Activated CD4-positive, alpha-beta T cell treated with anti-CD3 and anti-CD28 coated beads for 48 hours (primary cell): ENCODE results near the gene TENM4.

Experiments
- DNase-seq: peaks from one replicate; pipeline ENCODE4 v3.0.0-alpha.2; 2020

Gene TENM4

GRCh38 chr11:78821371-78822306 lies 619.2 kb downstream of the TENM4 start:
- DNase-seq = no peak

GRCh38 chr11:78820741-78821140 lies 620.1 kb downstream of the TENM4 start:
- DNase-seq = no peak

- DNase-seq = no peak
Measured at GRCh38 chr11:78818201-78818600, 622.6 kb downstream of the TENM4 start.

GRCh38 chr11:78815831-78816230 lies 625.0 kb downstream of the TENM4 start:
- DNase-seq = no peak

- no peak for DNase-seq
Measured at GRCh38 chr11:78812513-78813293, 628.1 kb downstream of the TENM4 start.

- DNase-seq = no peak
Measured at GRCh38 chr11:78810559-78811009, 630.2 kb downstream of the TENM4 start.

- no peak for DNase-seq
Measured at GRCh38 chr11:78809931-78810541, 630.8 kb downstream of the TENM4 start.

- no peak for DNase-seq
Measured at GRCh38 chr11:78808923-78809322, 631.9 kb downstream of the TENM4 start.

- DNase-seq = no peak
Measured at GRCh38 chr11:78807351-78807750, 633.5 kb downstream of the TENM4 start.

GRCh38 chr11:78806214-78807004 lies 634.4 kb downstream of the TENM4 start:
- DNase-seq = no peak

GRCh38 chr11:78804991-78805390 lies 635.8 kb downstream of the TENM4 start:
- no peak for DNase-seq

- no peak for DNase-seq
Measured at GRCh38 chr11:78803995-78804394, 636.8 kb downstream of the TENM4 start.

- no peak for DNase-seq
Measured at GRCh38 chr11:78802058-78802761, 638.6 kb downstream of the TENM4 start.

GRCh38 chr11:78801161-78801884 lies 639.5 kb downstream of the TENM4 start:
- no peak for DNase-seq

GRCh38 chr11:78800756-78801155 lies 640.1 kb downstream of the TENM4 start:
- no peak for DNase-seq

- no peak for DNase-seq
Measured at GRCh38 chr11:78800096-78800690, 640.6 kb downstream of the TENM4 start.

- DNase-seq = peak; percentile 66
Measured at GRCh38 chr11:78798663-78799062, 642.2 kb downstream of the TENM4 start.

- no peak for DNase-seq
Measured at GRCh38 chr11:78797559-78797958, 643.3 kb downstream of the TENM4 start.

- DNase-seq = no peak
Measured at GRCh38 chr11:78796956-78797355, 643.9 kb downstream of the TENM4 start.

GRCh38 chr11:78795621-78796261 lies 645.1 kb downstream of the TENM4 start:
- DNase-seq = no peak
